Smooth muscle cell of the brain vasculature (primary cell): ENCODE data around the gene NXT2.
"Not testable (repeated sequence)": the region's sequence is repeated elsewhere in the genome, so short reads cannot be mapped to it uniquely, and the experiment has no call there.

Source experiments
- DNase-seq: peaks from one replicate; pipeline ENCODE4 v3.0.0-alpha.2; 2012; ENCODE audit warnings: low read depth, low spot score

Gene NXT2

GRCh38 chrX:109536439-109537323 lies at the start of gene NXT2:
TSS of gene NXT2 (plus strand) at chrX:109536844. CDS start at chrX:109537007, 163 bp downstream.
- DNase-seq: peak; percentile 83

GRCh38 chrX:109487640-109488039 lies 49.0 kb upstream of the NXT2 start:
- DNase-seq: no peak

GRCh38 chrX:109489174-109489573 lies 47.5 kb upstream of the NXT2 start:
- DNase-seq: no peak

- no peak for DNase-seq
Measured at GRCh38 chrX:109498434-109498833, 38.2 kb upstream of the NXT2 start.

GRCh38 chrX:109501176-109501575 lies 35.5 kb upstream of the NXT2 start:
- no peak for DNase-seq

GRCh38 chrX:109508915-109509314 lies 27.7 kb upstream of the NXT2 start:
- DNase-seq: no peak

GRCh38 chrX:109511113-109511512 lies 25.5 kb upstream of the NXT2 start:
- DNase-seq: no peak

- no peak for DNase-seq
Measured at GRCh38 chrX:109519001-109519400, 17.6 kb upstream of the NXT2 start.

GRCh38 chrX:109533005-109533404 lies 3.6 kb upstream of the NXT2 start:
- no peak for DNase-seq

GRCh38 chrX:109533631-109534030 lies 3.0 kb upstream of the NXT2 start:
- no peak for DNase-seq

GRCh38 chrX:109534933-109535332 lies 1.7 kb upstream of the NXT2 start:
- no peak for DNase-seq

- DNase-seq: no peak
Measured at GRCh38 chrX:109535578-109535977, 1.1 kb upstream of the NXT2 start.

GRCh38 chrX:109537324-109537665 lies 651 bp downstream of the NXT2 start:
- no peak for DNase-seq

- not testable (repeated sequence) for DNase-seq
Measured at GRCh38 chrX:109539007-109539406, 2.4 kb downstream of the NXT2 start.

- DNase-seq: no peak
Measured at GRCh38 chrX:109553862-109554261, 17.2 kb downstream of the NXT2 start.

- not testable (repeated sequence) for DNase-seq
Measured at GRCh38 chrX:109576083-109576482, 39.4 kb downstream of the NXT2 start.

GRCh38 chrX:109577055-109577454 lies 40.4 kb downstream of the NXT2 start:
- no peak for DNase-seq

GRCh38 chrX:109578916-109579315 lies 42.3 kb downstream of the NXT2 start:
- no peak for DNase-seq

- DNase-seq: no peak
Measured at GRCh38 chrX:109585488-109585887, 48.8 kb downstream of the NXT2 start.

GRCh38 chrX:109590176-109590575 lies 53.5 kb downstream of the NXT2 start:
- DNase-seq: no peak
